ENCODE measurements around the gene ERCC6L2.

Gene ERCC6L2

DNA sequence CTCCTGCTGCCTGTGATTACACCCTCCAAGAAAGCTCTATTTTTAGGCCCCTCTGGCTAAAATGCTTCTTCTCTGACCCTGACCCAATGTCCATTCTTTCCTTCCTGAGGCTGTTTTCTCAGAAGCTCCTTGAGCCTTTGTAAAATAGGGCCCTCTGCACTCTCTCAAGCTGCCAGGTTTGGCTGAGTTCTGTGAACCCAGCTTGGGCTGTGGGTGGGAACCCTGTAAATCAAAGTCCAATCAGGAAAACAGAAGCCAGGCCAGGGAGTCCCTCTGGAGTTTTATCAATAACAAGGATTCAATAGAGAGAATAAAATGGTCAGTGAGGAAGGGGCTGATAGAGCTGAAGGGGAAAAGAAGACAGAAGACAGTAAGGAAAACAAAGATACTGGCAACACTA, 43.7 kb upstream of the ERCC6L2 start:
- no peak overlapping the region for H2AFZ ChIP-seq (ENCODE audit: low read depth)
- no peak overlapping the region for H3K27ac ChIP-seq
- H3K79me2 ChIP-seq (ENCODE audit: insufficient read depth, low read depth): no peaks in the 10 kb centered on the region
- no peak overlapping the region for H3K9ac ChIP-seq
- no peak overlapping the region for H3K4me2 ChIP-seq
- no peaks in the 10 kb centered on the region for H3K4me1 ChIP-seq (ENCODE audit: low read depth, poor library complexity, severe bottlenecking)
- TF ChIP-seq, protein P1, sequence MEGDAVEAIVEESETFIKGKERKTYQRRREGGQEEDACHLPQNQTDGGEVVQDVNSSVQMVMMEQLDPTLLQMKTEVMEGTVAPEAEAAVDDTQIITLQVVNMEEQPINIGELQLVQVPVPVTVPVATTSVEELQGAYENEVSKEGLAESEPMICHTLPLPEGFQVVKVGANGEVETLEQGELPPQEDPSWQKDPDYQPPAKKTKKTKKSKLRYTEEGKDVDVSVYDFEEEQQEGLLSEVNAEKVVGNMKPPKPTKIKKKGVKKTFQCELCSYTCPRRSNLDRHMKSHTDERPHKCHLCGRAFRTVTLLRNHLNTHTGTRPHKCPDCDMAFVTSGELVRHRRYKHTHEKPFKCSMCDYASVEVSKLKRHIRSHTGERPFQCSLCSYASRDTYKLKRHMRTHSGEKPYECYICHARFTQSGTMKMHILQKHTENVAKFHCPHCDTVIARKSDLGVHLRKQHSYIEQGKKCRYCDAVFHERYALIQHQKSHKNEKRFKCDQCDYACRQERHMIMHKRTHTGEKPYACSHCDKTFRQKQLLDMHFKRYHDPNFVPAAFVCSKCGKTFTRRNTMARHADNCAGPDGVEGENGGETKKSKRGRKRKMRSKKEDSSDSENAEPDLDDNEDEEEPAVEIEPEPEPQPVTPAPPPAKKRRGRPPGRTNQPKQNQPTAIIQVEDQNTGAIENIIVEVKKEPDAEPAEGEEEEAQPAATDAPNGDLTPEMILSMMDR (conservative IDR thresholded peaks at IDR 0.05; ENCODE audit: low read depth, low read length): no peak
- no peaks in the 10 kb centered on the region for H4K20me1 ChIP-seq (ENCODE audit: insufficient read depth)
- H3K4me3 ChIP-seq (IDR thresholded peaks at IDR 0.05; ENCODE audit: insufficient read depth, low read depth, low read length): no peak overlapping the region
- H3K36me3 ChIP-seq (ENCODE audit: insufficient read depth): no peaks in the 10 kb centered on the region
- no peaks in the 10 kb centered on the region for H3K27me3 ChIP-seq (ENCODE audit: insufficient read depth, low read depth)

DNA sequence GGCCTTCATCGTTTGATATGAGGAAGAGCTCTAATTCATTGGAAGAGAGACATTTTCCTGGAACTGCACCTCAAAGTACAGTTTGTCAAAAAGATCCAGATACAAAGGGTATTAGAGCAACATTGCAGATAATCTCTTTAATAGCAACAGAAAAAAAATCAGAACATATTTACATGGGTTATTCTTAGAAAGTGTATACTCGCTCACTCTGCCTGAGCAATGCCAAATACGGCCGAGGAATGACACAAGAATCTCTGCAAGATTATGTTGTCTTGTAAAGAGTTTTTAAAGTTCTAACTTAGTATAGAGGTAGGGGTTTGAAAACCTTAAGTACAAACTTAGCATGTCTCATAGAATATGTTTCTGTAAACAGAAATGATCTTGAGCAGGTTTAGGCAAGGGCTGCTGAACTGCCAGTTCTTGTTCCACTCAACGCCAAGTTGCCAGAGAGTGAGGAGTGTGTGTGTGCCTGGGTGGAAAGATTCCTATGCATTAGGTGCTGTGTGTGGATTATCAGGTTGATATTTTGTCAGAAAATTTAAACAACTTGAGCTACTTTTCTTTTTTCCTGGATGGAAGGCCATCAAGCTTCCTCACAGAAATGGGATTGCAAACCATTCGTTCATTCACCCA, 41.8 kb upstream of the ERCC6L2 start:
- no peak overlapping the region for H3K4me3 ChIP-seq (IDR thresholded peaks at IDR 0.05; ENCODE audit: insufficient read depth, low read depth, low read length)
- H3K79me2 ChIP-seq (ENCODE audit: insufficient read depth, low read depth): no peaks in the 10 kb centered on the region
- H2AFZ ChIP-seq (ENCODE audit: low read depth): no peak overlapping the region
- no peak overlapping the region for H3K4me2 ChIP-seq
- H3K9ac ChIP-seq: no peak overlapping the region
- no peaks in the 10 kb centered on the region for H3K4me1 ChIP-seq (ENCODE audit: low read depth, poor library complexity, severe bottlenecking)
- no peak overlapping the region for H3K27ac ChIP-seq
- TF ChIP-seq, protein P1 (conservative IDR thresholded peaks at IDR 0.05; ENCODE audit: low read depth, low read length): no peak
- no peaks in the 10 kb centered on the region for H3K27me3 ChIP-seq (ENCODE audit: insufficient read depth, low read depth)
- no peaks in the 10 kb centered on the region for H3K36me3 ChIP-seq (ENCODE audit: insufficient read depth)
- no peaks in the 10 kb centered on the region for H4K20me1 ChIP-seq (ENCODE audit: insufficient read depth)

DNA sequence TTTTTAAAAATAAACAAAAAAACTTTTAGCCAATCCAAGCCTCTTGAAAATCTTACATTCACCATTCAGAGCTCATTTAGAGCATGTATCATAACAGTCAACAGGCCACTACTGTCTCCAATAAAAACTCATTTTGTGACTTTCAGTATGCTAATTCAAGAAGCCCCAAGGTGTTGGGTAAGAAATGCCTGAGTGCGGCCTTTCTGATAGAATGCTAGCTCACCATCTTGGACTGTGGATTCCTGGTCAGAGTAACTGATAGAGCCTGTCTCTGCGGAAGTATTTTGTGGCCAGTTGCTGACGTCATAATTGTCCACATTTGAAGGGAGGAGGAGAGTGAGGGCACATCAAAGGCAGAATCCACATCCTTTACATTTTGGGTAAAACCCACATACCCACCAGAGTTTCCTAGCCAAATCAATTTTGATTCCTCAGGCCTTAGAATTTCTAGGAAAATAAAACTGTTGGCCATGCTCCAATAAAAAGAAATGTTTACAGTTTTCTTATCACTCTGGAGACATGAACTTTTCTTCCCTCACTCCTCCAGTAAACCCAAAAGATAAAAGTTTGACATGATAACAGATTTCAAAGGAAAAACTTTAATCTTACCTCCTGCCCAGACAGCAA, 41.1 kb upstream of the ERCC6L2 start:
- H4K20me1 ChIP-seq (ENCODE audit: insufficient read depth): no peaks in the 10 kb centered on the region
- no peak overlapping the region for H2AFZ ChIP-seq (ENCODE audit: low read depth)
- no peak overlapping the region for H3K9ac ChIP-seq
- no peaks in the 10 kb centered on the region for H3K36me3 ChIP-seq (ENCODE audit: insufficient read depth)
- H3K79me2 ChIP-seq (ENCODE audit: insufficient read depth, low read depth): no peaks in the 10 kb centered on the region
- H3K27ac ChIP-seq: no peak overlapping the region
- no peaks in the 10 kb centered on the region for H3K4me1 ChIP-seq (ENCODE audit: low read depth, poor library complexity, severe bottlenecking)
- H3K4me2 ChIP-seq: no peak overlapping the region
- no peaks in the 10 kb centered on the region for H3K27me3 ChIP-seq (ENCODE audit: insufficient read depth, low read depth)
- TF ChIP-seq, protein P1 (conservative IDR thresholded peaks at IDR 0.05; ENCODE audit: low read depth, low read length): no peak
- no peak overlapping the region for H3K4me3 ChIP-seq (IDR thresholded peaks at IDR 0.05; ENCODE audit: insufficient read depth, low read depth, low read length)

DNA sequence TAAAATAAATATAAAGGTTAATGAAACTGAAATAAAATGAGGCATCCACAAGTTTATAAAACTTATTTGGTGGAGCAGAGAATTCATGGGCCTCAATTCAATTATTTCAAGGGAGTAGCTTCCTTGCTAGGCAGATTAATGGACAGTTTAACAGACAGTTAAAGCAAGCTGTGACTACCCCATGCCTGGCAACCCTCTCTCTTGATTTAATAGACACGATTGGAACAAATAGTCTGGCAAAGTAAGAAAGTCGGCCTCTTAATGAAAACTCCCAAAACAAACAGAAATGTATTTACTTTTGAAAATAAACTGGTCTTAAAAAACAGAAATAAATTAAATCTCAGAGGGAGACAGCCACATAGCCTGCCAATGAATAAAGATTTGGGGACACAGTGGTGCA, 40.1 kb upstream of the ERCC6L2 start:
- H3K9ac ChIP-seq: no peak overlapping the region
- H3K4me2 ChIP-seq: no peak overlapping the region
- no peak overlapping the region for H2AFZ ChIP-seq (ENCODE audit: low read depth)
- no peaks in the 10 kb centered on the region for H3K4me1 ChIP-seq (ENCODE audit: low read depth, poor library complexity, severe bottlenecking)
- H3K4me3 ChIP-seq (IDR thresholded peaks at IDR 0.05; ENCODE audit: insufficient read depth, low read depth, low read length): no peak overlapping the region
- H3K79me2 ChIP-seq (ENCODE audit: insufficient read depth, low read depth): no peaks in the 10 kb centered on the region
- no peaks in the 10 kb centered on the region for H3K27me3 ChIP-seq (ENCODE audit: insufficient read depth, low read depth)
- no peaks in the 10 kb centered on the region for H4K20me1 ChIP-seq (ENCODE audit: insufficient read depth)
- no peaks in the 10 kb centered on the region for H3K36me3 ChIP-seq (ENCODE audit: insufficient read depth)
- TF ChIP-seq, protein P1 (conservative IDR thresholded peaks at IDR 0.05; ENCODE audit: low read depth, low read length): no peak
- no peak overlapping the region for H3K27ac ChIP-seq

All from KMS-11 (cell line).